GM13976 (cell line): ENCODE measurements around the gene EXOC1.
A peak's percentile ranks its signal among the peaks of the same experiment; 100 is the strongest.

Experiments used
- DNase-seq: peaks from one replicate; pipeline ENCODE4 v3.0.0; 2012; ENCODE audit warnings: low spot score
- in situ Hi-C: fragments of 300-500 bp; cut with MboI; formaldehyde crosslinking; loops from one replicate; pipeline ENCODE4 v1.12.0; 2022; ENCODE audit warnings: low sequenced_read_pairs, mixed read lengths, inconsistent platforms; ENCODE audit not compliant: unreplicated experiment
- TF ChIP-seq, protein P1 (sequence below): IDR thresholded peaks from 2 replicates; pipeline ENCODE4 v1.5.1; 2012; ENCODE audit warnings: borderline replicate concordance, mild to moderate bottlenecking; ENCODE audit not compliant: insufficient read depth; ENCODE audit errors: extremely low read depth, missing control alignments, control extremely low read depth

The EXOC1 gene

DNA sequence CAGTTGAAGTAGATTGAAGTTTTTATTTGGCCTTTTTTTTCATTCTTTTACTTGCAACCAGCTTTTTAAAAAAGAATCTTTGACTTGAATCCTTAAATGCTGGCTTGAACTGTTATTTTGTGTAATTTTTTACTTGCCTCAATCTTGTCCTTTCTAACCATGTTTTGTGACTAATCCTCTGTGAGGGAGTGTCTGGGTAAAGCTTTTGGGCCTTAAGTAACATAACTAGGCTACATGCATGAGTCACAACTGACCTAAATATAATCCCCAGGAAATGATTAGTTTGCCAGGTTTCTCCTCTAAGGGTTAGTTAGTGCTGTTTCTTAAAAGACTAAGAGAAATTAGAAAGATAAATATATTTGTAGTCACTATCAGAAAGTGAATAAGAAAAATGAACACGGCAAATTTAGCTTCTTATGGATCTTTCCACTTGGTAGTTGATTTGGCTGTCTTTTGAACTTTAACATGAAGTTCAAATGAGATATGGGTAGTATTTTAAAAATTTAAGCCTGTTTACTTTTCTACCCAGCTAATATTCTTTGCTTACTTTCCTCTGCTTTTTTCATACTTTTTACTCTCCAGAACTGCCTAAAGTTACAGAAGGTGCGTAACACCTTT, 13.0 kb downstream of the EXOC1 start:
- in situ Hi-C loops = no loop called here
- TF ChIP-seq, protein P1, sequence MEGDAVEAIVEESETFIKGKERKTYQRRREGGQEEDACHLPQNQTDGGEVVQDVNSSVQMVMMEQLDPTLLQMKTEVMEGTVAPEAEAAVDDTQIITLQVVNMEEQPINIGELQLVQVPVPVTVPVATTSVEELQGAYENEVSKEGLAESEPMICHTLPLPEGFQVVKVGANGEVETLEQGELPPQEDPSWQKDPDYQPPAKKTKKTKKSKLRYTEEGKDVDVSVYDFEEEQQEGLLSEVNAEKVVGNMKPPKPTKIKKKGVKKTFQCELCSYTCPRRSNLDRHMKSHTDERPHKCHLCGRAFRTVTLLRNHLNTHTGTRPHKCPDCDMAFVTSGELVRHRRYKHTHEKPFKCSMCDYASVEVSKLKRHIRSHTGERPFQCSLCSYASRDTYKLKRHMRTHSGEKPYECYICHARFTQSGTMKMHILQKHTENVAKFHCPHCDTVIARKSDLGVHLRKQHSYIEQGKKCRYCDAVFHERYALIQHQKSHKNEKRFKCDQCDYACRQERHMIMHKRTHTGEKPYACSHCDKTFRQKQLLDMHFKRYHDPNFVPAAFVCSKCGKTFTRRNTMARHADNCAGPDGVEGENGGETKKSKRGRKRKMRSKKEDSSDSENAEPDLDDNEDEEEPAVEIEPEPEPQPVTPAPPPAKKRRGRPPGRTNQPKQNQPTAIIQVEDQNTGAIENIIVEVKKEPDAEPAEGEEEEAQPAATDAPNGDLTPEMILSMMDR = no peak
- DNase-seq = peak; percentile 20

DNA sequence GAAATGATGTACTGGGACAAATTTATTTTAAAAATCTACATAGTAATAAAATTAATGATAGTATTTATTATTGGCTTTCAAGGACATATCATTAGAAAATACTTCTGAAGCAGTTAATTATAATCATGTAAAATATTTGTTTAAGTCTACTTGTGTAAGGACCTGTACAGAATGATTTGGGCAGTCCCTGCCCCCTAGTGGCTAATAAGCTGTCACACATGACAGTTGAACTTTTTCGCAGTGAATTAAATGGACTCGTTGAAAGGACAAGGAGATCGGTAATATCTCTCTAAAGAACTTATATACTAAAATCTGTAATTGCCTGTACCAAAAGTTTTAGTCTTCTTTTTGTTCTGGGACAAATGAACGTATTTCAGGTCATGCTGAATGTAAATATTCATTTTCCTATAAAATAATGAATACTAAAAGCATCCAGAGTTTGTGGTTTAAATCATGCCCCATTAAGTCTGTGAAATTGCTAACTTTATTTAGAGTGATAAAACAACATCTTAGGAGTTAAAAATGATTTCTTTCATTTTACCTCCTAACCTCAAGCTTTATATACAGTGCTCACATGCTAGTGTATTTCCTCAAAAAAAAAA, 13.6 kb downstream of the EXOC1 start:
- DNase-seq = peak; percentile 38
- TF ChIP-seq, protein P1 = peak; percentile 73
- in situ Hi-C loops = no loop called here

DNA sequence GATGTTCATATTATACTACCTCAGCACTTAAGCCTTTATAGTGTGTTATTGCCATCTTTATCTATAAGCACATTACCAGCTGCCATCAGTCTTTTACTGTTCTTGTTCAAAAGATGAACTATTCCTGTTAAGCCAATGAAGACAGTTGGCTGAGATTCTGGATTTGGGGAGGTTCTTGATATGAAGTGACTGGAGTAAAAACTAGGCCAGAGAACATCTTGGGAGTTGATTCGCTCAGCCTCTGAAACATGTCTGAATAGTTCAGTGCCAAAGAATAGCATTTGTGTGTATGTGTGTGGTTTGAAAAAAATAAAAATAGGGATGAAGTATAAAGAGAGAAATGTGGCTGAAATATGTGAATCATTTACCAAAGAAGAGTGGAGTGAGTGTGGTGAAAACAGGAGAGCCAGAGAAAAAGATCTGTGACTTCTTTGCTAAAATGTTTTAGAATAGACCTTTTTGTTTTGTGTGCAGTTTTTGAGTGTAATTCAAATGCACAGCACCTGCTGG, 15.2 kb downstream of the EXOC1 start:
- TF ChIP-seq, protein P1 = no peak
- DNase-seq = no peak
- in situ Hi-C loops = no loop called here

DNA sequence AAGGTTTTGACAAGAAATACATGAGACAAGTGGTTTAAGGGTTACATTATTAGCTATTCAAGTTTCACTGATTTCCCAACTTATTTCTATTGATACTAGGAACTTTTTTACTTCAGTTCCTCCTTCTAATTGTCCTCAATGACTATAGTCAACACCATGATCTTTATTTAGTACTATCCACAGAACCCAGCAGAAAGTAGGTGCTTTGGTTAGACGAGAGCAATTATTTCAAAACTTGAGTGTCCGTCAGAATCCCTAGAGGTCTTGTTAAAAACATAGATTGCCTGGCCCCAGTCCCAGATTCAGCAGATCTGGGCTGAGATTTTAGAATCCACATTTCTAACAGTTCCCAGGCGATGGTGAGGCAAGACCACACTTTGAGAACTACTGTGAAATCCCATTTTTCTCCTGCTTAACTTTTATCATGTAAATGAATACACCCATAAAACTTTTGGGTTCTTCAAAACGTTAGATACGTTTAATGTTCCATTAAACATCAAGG, 17.9 kb downstream of the EXOC1 start:
- in situ Hi-C loops = no loop called here
- no peak for DNase-seq
- TF ChIP-seq, protein P1 = no peak

DNA sequence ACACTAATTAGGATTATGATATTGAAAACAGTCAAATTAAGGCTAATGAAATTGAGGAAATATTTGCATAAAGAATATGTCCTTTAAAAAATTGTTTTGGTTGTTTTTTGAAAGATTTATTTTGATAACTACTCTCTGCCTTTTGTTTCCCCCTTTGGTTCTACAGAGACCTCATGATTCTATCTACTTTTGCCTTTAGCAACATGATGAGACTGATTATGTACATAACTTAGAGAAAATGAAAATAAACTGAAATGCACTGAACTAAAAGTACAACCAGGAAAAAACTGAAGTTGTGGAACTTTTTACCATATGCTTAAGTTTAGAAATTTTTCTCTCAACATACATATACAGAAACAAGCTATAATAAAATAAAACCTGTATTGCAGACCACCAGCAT, 21.4 kb downstream of the EXOC1 start:
- DNase-seq = no peak
- in situ Hi-C loops = no loop called here
- TF ChIP-seq, protein P1 = no peak

DNA sequence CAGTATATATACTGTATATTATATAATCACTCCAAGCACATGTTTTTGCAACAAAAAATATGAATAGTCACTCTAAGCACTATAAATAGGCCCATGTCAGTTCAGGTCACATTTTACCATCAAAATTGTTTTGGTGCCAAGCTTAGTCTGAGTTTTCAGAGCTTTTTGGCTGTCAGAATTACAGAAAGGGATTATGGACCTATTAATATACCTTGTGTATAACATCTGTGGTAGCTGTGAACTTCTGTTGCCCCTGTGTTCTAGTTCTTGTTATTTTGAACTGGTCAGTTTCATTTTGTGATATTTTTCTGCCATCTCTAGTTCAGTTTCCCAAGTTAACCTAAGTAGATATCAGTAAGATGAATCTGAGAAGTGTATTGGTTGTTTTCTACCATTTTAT, 22.9 kb downstream of the EXOC1 start:
- DNase-seq = no peak
- in situ Hi-C loops = no loop called here
- TF ChIP-seq, protein P1 = no peak

DNA sequence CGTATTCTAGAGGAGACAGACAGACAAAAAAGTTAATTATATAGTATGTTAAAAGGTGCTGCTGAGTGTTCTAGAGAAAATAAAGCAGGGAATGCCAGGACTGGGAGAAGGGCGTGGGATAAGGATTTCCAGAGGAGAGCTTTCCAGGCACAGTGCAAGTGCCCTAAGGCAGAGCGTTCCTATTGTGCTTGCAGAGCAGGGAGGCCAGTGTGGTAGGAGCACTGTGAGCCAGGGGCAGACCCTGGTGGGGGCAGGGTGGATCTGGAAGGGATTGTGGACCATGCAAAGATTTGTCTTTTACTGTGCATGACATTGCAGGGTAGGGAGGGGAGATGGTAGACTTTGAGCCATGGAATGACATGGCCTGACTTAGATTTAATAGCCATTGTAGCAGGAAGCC, 25.8 kb downstream of the EXOC1 start:
- TF ChIP-seq, protein P1 = no peak
- in situ Hi-C loops = no loop called here
- no peak for DNase-seq
